GM18508 (cell line): ENCODE measurements around the gene ASB3.
A peak's percentile ranks its signal among the peaks of the same experiment; 100 is the strongest.
"Not testable (repeated sequence)": the region's sequence is repeated elsewhere in the genome, so short reads cannot be mapped to it uniquely, and the experiment has no call there.

ENCODE experiments used
- ATAC-seq: cut with Tn5 transposase; IDR thresholded peaks from one replicate; pipeline ENCODE4 v1.9.1; 2021; ENCODE audit warnings: moderate number of reproducible peaks; ENCODE audit not compliant: insufficient read depth, unreplicated experiment

The ASB3 gene

GRCh38 chr2:53793261-53793660, 6.5 kb upstream of the ASB3 start:
- ATAC-seq = no peak

DNA sequence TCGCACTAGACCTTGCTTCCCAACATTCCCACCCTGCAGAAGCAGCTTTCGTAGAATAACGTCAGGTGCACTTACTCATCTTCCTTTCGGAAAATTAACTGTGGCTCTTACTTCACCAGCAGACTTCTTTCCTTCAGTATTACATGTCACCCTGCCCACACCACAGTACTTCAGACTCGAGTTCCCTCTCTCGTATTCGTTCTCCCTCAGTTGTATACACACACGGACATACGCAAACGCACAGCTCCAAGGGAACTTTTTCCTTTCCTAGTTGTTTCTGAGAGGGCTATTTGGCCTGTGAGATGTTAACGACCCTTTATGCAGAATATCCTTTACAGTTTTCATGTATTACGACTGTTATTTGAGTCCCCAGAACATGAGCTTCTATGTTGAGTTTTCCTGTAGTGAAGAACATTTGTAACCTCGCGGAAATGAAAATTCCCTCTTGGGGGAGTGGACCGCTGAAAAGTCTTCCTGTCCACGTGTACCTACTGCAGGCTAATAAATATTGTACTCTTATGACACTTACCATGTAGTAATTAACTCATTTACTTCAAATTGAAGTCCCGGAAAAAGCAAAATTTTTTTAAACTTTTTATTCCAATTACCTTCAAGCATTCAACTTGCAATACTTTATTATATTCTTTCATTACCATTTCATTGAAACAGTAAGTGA, 999 bp upstream of the ASB3 start:
- ATAC-seq = no peak

- ATAC-seq = peak; percentile 16
These were observed 425 bp downstream of the ASB3 start for GRCh38 chr2:53786352-53786704.

DNA sequence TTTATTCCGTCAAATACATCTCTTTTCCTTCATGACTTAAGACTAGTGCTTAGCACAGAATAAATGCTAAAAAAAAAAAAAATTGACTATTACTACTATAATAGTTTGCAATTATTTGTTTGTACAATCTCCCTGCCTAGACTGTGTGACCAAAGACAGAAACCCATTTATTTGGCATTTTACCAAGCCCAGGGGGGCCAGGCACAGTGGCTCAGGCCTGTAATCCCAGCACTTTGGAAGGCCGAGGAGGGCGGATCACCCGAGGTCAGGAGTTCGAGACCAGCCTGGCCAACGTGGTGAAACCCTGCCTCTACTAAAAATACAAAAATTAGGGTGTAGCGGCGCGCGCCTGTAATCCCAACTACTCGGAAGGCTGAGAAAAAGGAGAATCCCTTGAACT, 1.4 kb downstream of the ASB3 start:
- no peak for ATAC-seq

- no peak for ATAC-seq
These were observed 2.3 kb downstream of the ASB3 start for GRCh38 chr2:53784436-53784835.

GRCh38 chr2:53782676-53783075, 4.1 kb downstream of the ASB3 start:
- ATAC-seq = no peak

- no peak for ATAC-seq
These were observed 6.7 kb downstream of the ASB3 start for GRCh38 chr2:53780056-53780455.

- no peak for ATAC-seq
These were observed 8.1 kb downstream of the ASB3 start for GRCh38 chr2:53778536-53779162.

GRCh38 chr2:53777134-53777533, 9.6 kb downstream of the ASB3 start:
- no peak for ATAC-seq

- ATAC-seq = no peak
These were observed 16.5 kb downstream of the ASB3 start for GRCh38 chr2:53770264-53770663.

DNA sequence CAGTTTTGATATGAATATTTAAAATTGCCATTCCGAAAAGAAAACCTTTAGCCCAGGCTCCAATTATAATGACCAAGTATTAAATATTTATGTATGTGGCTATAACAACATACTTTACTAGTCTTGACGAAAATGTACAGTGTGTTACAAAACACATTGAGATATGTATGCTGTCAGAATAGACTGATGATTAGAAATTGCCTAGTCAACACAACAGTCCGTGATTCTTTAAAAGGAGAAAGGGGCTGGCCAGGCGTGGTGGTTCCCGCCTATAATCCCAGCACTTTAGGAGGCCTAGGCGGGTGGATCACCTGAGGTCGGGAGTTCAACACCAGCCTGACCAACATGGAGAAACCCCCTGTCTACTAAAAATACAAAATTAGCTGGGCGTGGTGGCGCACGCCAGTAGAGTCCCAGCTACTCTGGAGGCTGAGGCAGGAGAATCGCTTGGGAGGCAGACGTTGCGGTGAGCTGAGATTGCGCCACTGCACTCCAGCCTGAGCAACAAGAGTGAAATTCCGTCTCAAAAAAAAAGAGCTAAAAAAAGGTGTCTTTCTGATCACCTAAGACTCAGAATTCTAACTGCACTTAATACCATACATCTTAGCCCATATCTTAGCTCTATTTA, 17.3 kb downstream of the ASB3 start:
- no peak for ATAC-seq

GRCh38 chr2:53768242-53768542, 18.6 kb downstream of the ASB3 start:
- no peak for ATAC-seq

DNA sequence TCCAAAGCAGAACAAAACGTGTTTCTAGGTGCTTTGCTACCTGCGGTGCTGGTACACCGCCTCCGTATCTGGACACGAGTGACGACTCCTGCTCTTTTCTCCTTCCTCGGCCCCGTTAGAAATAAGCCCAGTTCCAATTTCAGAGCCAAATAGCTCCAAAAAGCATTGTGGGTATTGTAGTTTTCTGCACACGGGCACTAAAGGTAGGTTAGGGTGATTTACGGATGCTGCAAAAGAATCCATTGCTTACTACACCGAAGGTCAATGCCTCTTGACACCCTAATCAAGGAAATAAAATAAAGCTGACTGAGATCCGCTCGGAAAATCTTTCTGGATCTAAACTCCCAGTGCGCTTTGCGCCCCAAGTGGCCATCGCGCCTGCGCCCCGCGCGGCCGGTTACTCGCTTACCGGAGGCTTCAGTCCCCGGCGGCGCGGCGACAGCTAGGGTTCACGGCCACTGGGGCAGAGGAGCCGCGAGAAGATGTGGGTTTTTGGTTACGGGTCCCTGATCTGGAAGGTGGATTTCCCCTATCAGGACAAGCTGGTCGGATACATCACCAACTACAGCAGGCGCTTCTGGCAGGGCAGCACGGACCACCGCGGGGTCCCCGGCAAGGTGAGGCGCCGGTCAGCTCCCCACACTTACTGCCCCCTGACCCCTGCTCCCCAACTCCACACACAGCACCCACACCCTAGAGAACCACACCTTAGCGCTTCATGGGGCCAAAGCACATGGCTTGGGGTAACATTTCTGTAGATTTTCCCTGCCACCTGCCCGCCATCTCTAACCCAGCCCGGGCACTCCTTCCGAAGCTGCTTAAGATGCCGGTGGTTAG, 19.1 kb downstream of the ASB3 start, which contains the start of gene CHAC2:
Gene CHAC2 (plus strand): TSS at position 400 of the 837 bp plus-strand sequence. CDS start 83 bp downstream, at position 483.
- peak; percentile 85 for ATAC-seq

DNA sequence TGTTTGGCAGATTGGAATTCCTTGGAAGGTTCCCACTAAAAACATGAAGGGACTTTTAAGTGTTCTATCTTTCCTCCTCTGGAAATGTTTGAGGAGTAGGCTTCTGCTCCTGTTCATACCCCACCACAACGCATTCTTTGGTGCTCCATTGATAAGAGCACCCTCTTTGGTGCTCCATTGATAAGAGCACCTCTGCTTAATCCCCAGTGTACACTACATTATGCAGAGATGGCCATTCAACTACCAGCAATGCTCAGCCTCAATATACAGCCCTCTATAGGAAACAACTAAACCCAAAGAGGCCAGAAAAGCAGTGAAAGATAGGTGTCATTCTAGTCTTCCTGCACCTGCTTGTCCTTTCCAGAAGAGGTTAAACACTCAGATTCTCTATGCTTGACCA, 21.0 kb downstream of the ASB3 start:
- ATAC-seq = no peak

DNA sequence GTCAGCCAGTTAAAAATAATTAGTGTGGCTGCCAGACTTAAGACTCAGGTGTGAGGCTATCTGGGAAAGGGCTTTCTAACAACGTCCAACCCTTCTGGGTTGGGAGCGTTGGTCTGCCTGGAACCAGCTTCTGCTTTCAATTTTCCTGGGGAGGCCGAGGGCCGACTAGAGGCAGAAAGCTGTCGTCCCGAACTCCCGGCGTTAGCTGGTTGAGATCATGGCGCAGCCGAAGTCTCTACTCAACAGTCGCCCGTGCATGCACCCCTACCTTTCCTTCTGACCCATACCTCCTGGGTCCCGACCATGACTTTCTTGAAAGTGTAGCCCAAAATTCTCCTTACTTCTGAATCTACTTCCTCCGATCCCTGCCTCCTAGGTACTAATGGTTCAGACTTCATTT, 29.5 kb downstream of the ASB3 start:
- not testable (repeated sequence) for ATAC-seq

DNA sequence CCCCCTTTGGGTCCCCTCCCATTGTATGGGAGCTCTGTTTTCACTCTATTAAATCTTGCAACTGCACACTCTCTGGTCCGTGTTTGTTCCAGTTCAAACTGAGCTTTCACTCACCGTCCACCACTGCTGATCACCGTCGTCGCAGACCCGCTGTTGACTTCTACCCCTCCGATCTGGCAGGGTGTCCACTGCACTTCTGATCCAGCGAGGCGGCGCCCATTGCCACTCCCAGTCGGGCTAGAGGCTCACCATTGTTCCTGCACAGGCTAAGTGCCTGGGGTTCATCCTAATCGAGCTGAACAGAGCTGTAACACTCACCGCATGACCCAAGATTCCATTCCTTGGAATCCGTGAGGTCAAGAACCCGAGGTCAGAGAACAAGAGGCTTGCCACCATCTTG, 30.1 kb downstream of the ASB3 start:
- ATAC-seq = no peak

GRCh38 chr2:53755121-53755520, 31.6 kb downstream of the ASB3 start:
- no peak for ATAC-seq

- no peak for ATAC-seq
These were observed 33.7 kb downstream of the ASB3 start for GRCh38 chr2:53753041-53753440.

- ATAC-seq = no peak
These were observed 34.4 kb downstream of the ASB3 start for GRCh38 chr2:53752385-53752784.

- peak; percentile 94 for ATAC-seq
These were observed 35.0 kb downstream of the ASB3 start for GRCh38 chr2:53751728-53752127.
